Measurements from ENCODE around the gene MPI. TPM values are rescaled to one million over a fixed set of nuclear protein-coding genes. Genes with fewer than 3 reads are reported as not detected.

Gene MPI
- total RNA-seq, 4 donors from 2014 or later: 63.1 to 176 (median 98.4) TPM

- Histone ChIP-seq H3K27me3 (no peaks in the 10 kb centered on the region), H3K36me3 (peaks cover 0 to 26% (median 4%) of the 10 kb centered on the region in 4 donors), H3K9me3 (no peaks in the 10 kb centered on the region), H3K4me1 (peaks cover 10 to 31% (median 19%) of the 10 kb centered on the region in 4 donors), H3K4me3 (no peak overlapping the region), H3K27ac (peak overlapping the region; percentile 13 to 56 (median 42))
- in situ Hi-C loops (cut with MboI; ENCODE audit: low pct_ligation_motif_present in 1 of 4, low pct_unique_long_range_greater_than_20kb in 1 of 4, low sequenced_read_pairs in 3 of 4): loop anchor here in 1 of 4 donors (10.0 kb wide), 1 partner anchor 67 kb away; no protein-coding TSS in a partner anchor
- intact Hi-C loops (cut with DNase I; ENCODE audit: low total_unique reads): no loop called here
- peak; percentile 76 for DNase-seq
- WGBS, 2 donors (ENCODE audit: low coverage in 1 of 2): 0 to 20% methylated on average over 3 to 5 of the region's 5 CpGs
- TF ChIP-seq CTCF (IDR thresholded peaks at IDR 0.05) (peak; percentile 92 to 98 (median 95)), EP300 (IDR thresholded peaks at IDR 0.05; ENCODE audit: low read depth) (no peak)
These were observed 11.8 kb downstream of the MPI start for GRCh38 chr15:74901612-74902063.

GRCh38 chr15:74902295-74903075, 12.6 kb downstream of the MPI start:
- H3K27ac ChIP-seq: peak overlapping the region in 3 of 4 donors; percentile 13 to 54 (median 29)
- H3K4me3 ChIP-seq: no peak overlapping the region
- no peak for TF ChIP-seq POLR2AphosphoS5 (IDR thresholded peaks at IDR 0.05)
- TF ChIP-seq CTCF (IDR thresholded peaks at IDR 0.05): no peak
- no peak for TF ChIP-seq POLR2A (IDR thresholded peaks at IDR 0.05)
- no peak for TF ChIP-seq EP300 (IDR thresholded peaks at IDR 0.05; ENCODE audit: low read depth)
- in situ Hi-C loops (cut with MboI; ENCODE audit: low pct_ligation_motif_present in 1 of 4, low pct_unique_long_range_greater_than_20kb in 1 of 4, low sequenced_read_pairs in 3 of 4) (loop anchor here in 1 of 4 donors (10.0 kb wide), 1 partner anchor 68 kb away; no protein-coding TSS in a partner anchor), intact Hi-C loops (cut with DNase I; ENCODE audit: low total_unique reads) (no loop called here)
- H3K9me3 ChIP-seq: no peaks in the 10 kb centered on the region
- H3K27me3 ChIP-seq: no peaks in the 10 kb centered on the region
- H3K4me1 ChIP-seq: peaks cover 13 to 36% (median 24%) of the 10 kb centered on the region in 4 donors
- peaks cover 0 to 26% (median 4%) of the 10 kb centered on the region in 4 donors for H3K36me3 ChIP-seq
- 85% methylated on average over 4 of the region's 4 CpGs; no CpG with 5 or more reads in 1 of the 2 donors for WGBS, 2 donors (ENCODE audit: low coverage in 1 of 2)
- DNase-seq: no peak

GRCh38 chr15:74903676-74904075, 13.8 kb downstream of the MPI start:
- WGBS, 2 donors (ENCODE audit: low coverage in 1 of 2): 83 to 88% methylated on average over 1 of the region's 1 CpG
- no peak overlapping the region for H3K27ac ChIP-seq
- no peak for DNase-seq
- no peaks in the 10 kb centered on the region for H3K9me3 ChIP-seq
- peaks cover 0 to 26% (median 4%) of the 10 kb centered on the region in 4 donors for H3K36me3 ChIP-seq
- H3K27me3 ChIP-seq: no peaks in the 10 kb centered on the region
- H3K4me1 ChIP-seq: peaks cover 14 to 38% (median 27%) of the 10 kb centered on the region in 4 donors
- no peak for TF ChIP-seq EP300 (IDR thresholded peaks at IDR 0.05; ENCODE audit: low read depth)
- no peak for TF ChIP-seq CTCF (IDR thresholded peaks at IDR 0.05)
- no peak for TF ChIP-seq POLR2A (IDR thresholded peaks at IDR 0.05)
- no peak for TF ChIP-seq POLR2AphosphoS5 (IDR thresholded peaks at IDR 0.05)
- in situ Hi-C loops (cut with MboI; ENCODE audit: low pct_ligation_motif_present in 1 of 4, low pct_unique_long_range_greater_than_20kb in 1 of 4, low sequenced_read_pairs in 3 of 4): loop anchor here in 1 of 4 donors (10.0 kb wide), 1 partner anchor 69 kb away; no protein-coding TSS in a partner anchor
- intact Hi-C loops (cut with DNase I; ENCODE audit: low total_unique reads): no loop called here
- H3K4me3 ChIP-seq: no peak overlapping the region

GRCh38 chr15:74904190-74904805, 14.5 kb downstream of the MPI start:
- WGBS, 2 donors (ENCODE audit: low coverage in 1 of 2): 87% methylated on average over 7 of the region's 7 CpGs; no CpG with 5 or more reads in 1 of the 2 donors
- H3K4me1 ChIP-seq: peaks cover 14 to 38% (median 27%) of the 10 kb centered on the region in 4 donors

More at GRCh38 chr15:74904190-74904805, 14.5 kb downstream of the MPI start:
- no peak overlapping the region for H3K4me3 ChIP-seq
- TF ChIP-seq CTCF (IDR thresholded peaks at IDR 0.05) (no peak), POLR2AphosphoS5 (IDR thresholded peaks at IDR 0.05) (no peak), EP300 (IDR thresholded peaks at IDR 0.05; ENCODE audit: low read depth) (no peak), POLR2A (IDR thresholded peaks at IDR 0.05) (no peak)
- DNase-seq: no peak
- H3K27ac ChIP-seq: no peak overlapping the region
- intact Hi-C loops (cut with DNase I; ENCODE audit: low total_unique reads) (no loop called here), in situ Hi-C loops (cut with MboI; ENCODE audit: low pct_ligation_motif_present in 1 of 4, low pct_unique_long_range_greater_than_20kb in 1 of 4, low sequenced_read_pairs in 3 of 4) (loop anchor here in 1 of 4 donors (10.0 kb wide), 1 partner anchor 69 kb away; no protein-coding TSS in a partner anchor)
- H3K9me3 ChIP-seq: no peaks in the 10 kb centered on the region
- H3K27me3 ChIP-seq: no peaks in the 10 kb centered on the region
- H3K36me3 ChIP-seq: peaks cover 0 to 20% (median 4%) of the 10 kb centered on the region in 4 donors

All from transverse colon (tissue), 4 donors.